H1 (cell line): ENCODE measurements around the gene PEX6.

Experiments
- ATF3 ChIP-seq: IDR thresholded peaks from 2 replicates; pipeline ENCODE4 v1.6.1; 2011; ENCODE audit warnings: low read depth, mild to moderate bottlenecking, low read length; ENCODE audit not compliant: insufficient read depth
- CTCF ChIP-seq, 3 experiments: IDR thresholded peaks; 1 replicate in 2 of 3; 2 replicates in 1 of 3; pipeline versions ENCODE4 v1.5.1 to v1.6.1; 2011; ENCODE audit warnings: low read length in 3 of 3, mild to moderate bottlenecking in 3 of 3, inconsistent platforms in 2 of 3, low read depth in 1 of 3, moderate library complexity in 1 of 3; ENCODE audit not compliant: insufficient read depth in 1 of 3; ENCODE audit errors: control extremely low read depth in 1 of 3
- E2F6 ChIP-seq: IDR thresholded peaks from 2 replicates; pipeline ENCODE4 v1.6.1; 2012; ENCODE audit warnings: inconsistent platforms
- EZH2 ChIP-seq: fragments of 200-600 bp; sonication (generic); IDR thresholded peaks from 2 replicates; pipeline ENCODE4 v1.7.1; 2012; ENCODE audit warnings: low read depth, mild to moderate bottlenecking, moderate library complexity, low read length, inconsistent platforms; ENCODE audit not compliant: severe bottlenecking
- GABPA ChIP-seq: IDR thresholded peaks from 2 replicates; pipeline ENCODE4 v1.6.1; 2011; ENCODE audit warnings: mild to moderate bottlenecking, low read length, moderate library complexity, borderline replicate concordance; ENCODE audit not compliant: insufficient read depth
- POLR2A ChIP-seq, 2 experiments: IDR thresholded peaks; 1 replicate in 1 of 2; 2 replicates in 1 of 2; pipeline ENCODE4 v1.6.1; 2011; ENCODE audit warnings: low read depth in 2 of 2, low read length in 2 of 2, mild to moderate bottlenecking in 2 of 2; ENCODE audit errors: control extremely low read depth in 1 of 2
- RFX5 ChIP-seq: IDR thresholded peaks from 2 replicates; pipeline ENCODE4 v1.6.1; 2011; ENCODE audit warnings: low read depth, low read length, improper control_type of control experiment, borderline replicate concordance
- RXRA ChIP-seq: IDR thresholded peaks from 2 replicates; pipeline ENCODE4 v1.6.1; 2011; ENCODE audit warnings: low read depth, mild to moderate bottlenecking, low read length, moderate library complexity; ENCODE audit not compliant: insufficient read depth
- SIX5 ChIP-seq: IDR thresholded peaks from 2 replicates; pipeline ENCODE4 v1.6.1; 2011; ENCODE audit warnings: mild to moderate bottlenecking, low read depth, low read length
- TCF12 ChIP-seq: IDR thresholded peaks from 2 replicates; pipeline ENCODE4 v1.6.1; 2011; ENCODE audit warnings: low read depth, mild to moderate bottlenecking, low read length

DNA sequence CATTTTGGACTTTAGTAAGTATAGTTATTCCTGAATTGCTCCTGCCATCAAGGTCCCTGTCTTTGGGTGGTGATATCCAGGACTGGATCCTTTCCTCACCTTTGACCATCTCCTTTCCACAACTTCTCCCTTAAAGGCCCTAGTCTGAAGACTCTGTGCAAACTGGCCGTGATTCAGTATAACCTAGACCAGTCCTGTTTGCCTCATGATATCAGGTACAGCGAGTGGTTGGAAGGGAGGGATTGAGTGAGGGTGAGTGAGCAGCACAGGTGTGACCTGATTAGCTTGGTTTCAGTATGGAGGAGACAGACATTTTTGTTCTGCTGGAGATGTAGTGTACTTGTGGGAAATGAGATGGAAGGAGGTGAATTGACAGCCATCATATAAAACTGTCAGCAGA lies 40.2 kb upstream of the PEX6 start:
- TF ChIP-seq RFX5 (no peak), RXRA (no peak), CTCF (IDR thresholded peaks at IDR 0.05; ENCODE audit: control extremely low read depth in 1 of 3, insufficient read depth in 1 of 3, low read depth in 1 of 3, low read length in 3 of 3) (no peak), POLR2A (IDR thresholded peaks at IDR 0.05; ENCODE audit: control extremely low read depth in 1 of 2, low read depth in 2 of 2, low read length in 2 of 2) (no peak), TCF12 (no peak), SIX5 (no peak), E2F6 (no peak), GABPA (no peak), ATF3 (no peak), EZH2 (no peak)
